IMR-90 (cell line): ENCODE data around the gene ARFGAP2. TPM values are rescaled to one million over a fixed set of nuclear protein-coding genes. Genes with fewer than 3 reads are reported as not detected.

Experiments
- ATAC-seq: fragments of 200-7000 bp; cut with Tn5 transposase; 2 replicates; pipeline ENCODE4 v1.9.1; 2020; ENCODE audit warnings: low read depth, mild to moderate bottlenecking, moderate library complexity
- BruUV-seq: library from RNA; stranded (reverse); fragments of 400-500 nt; replicated peaks from 2 replicates; lab custom pipeline; 2021; lab: Mats Ljungman, UMichigan
- CTCF ChIA-PET: fragments of 300-600 bp; formaldehyde crosslinking; extraction: SDS; loops from one replicate; lab custom pipeline; 2021; ENCODE audit warnings: antibody characterized with exemption; lab: Yijun Ruan, JAX
- POLR2A ChIA-PET: fragments of 300-600 bp; sonication (Branson Sonifier 250); formaldehyde crosslinking; loops from one replicate; lab custom pipeline; 2022; ENCODE audit warnings: antibody characterized with exemption; ENCODE audit not compliant: unreplicated experiment; lab: Charles Lee
- DNase-seq: peaks from one replicate; pipeline ENCODE4 v3.0.0; 2013
- H2AFZ ChIP-seq: replicated peaks from 2 replicates; pipeline ENCODE3; 2013; ENCODE audit warnings: low read length, mild to moderate bottlenecking; ENCODE audit not compliant: poor library complexity
- H2AK5ac ChIP-seq: 2 replicates; pipeline ENCODE4 v1.6.1; 2013; ENCODE audit warnings: low read depth, low read length, inconsistent platforms
- H2AK9ac ChIP-seq: replicated peaks from 2 replicates; pipeline ENCODE3; 2013; ENCODE audit warnings: mild to moderate bottlenecking, low read depth, low read length, moderate library complexity; ENCODE audit not compliant: poor library complexity
- H2BK120ac ChIP-seq: 2 replicates; pipeline ENCODE4 v1.6.1; 2013; ENCODE audit warnings: low read depth, low read length, inconsistent platforms
- H2BK15ac ChIP-seq: 3 replicates; pipeline ENCODE4 v1.6.1; 2013; ENCODE audit warnings: low read depth, low read length, inconsistent platforms
- H2BK20ac ChIP-seq: 2 replicates; pipeline ENCODE4 v1.6.1; 2013; ENCODE audit warnings: low read depth, mild to moderate bottlenecking, inconsistent platforms, low read length, moderate library complexity
- H2BK5ac ChIP-seq: 2 replicates; pipeline ENCODE4 v1.6.1; 2013; ENCODE audit warnings: mild to moderate bottlenecking, low read depth, low read length, inconsistent platforms; ENCODE audit not compliant: poor library complexity, severe bottlenecking
- H3K14ac ChIP-seq: replicated peaks from 2 replicates; pipeline ENCODE4 v1.6.1; 2013; ENCODE audit warnings: low read depth, low read length, inconsistent platforms
- H3K18ac ChIP-seq: 2 replicates; pipeline ENCODE4 v1.6.1; 2013; ENCODE audit warnings: low read depth, low read length, control low read depth
- H3K23ac ChIP-seq: 2 replicates; pipeline ENCODE4 v1.6.1; 2013; ENCODE audit warnings: low read depth, low read length, inconsistent platforms
- H3K27ac ChIP-seq: 2 replicates; pipeline ENCODE4 v1.5.1; 2013; ENCODE audit warnings: mild to moderate bottlenecking, control low read depth, low read length; ENCODE audit not compliant: insufficient read depth
- H3K27me3 ChIP-seq: 2 replicates; pipeline ENCODE4 v1.6.1; 2013; ENCODE audit warnings: low read length; ENCODE audit not compliant: control insufficient read depth, insufficient read depth
- H3K36me3 ChIP-seq: 2 replicates; pipeline ENCODE4 v1.6.1; 2013; ENCODE audit warnings: low read length, mixed read lengths; ENCODE audit not compliant: control insufficient read depth, insufficient read depth
- H3K4ac ChIP-seq: 2 replicates; pipeline ENCODE4 v1.6.1; 2013; ENCODE audit warnings: low read depth, low read length, inconsistent platforms
- H3K4me1 ChIP-seq: 2 replicates; pipeline ENCODE4 v1.6.1; 2013; ENCODE audit warnings: low read length, mixed read lengths; ENCODE audit not compliant: control insufficient read depth, insufficient read depth
- H3K4me2 ChIP-seq: 2 replicates; pipeline ENCODE4 v1.6.1; 2013; ENCODE audit warnings: low read depth, mild to moderate bottlenecking, control low read depth, low read length, moderate library complexity
- H3K4me3 ChIP-seq: 2 replicates; pipeline ENCODE4 v1.5.1; 2013; ENCODE audit warnings: low read depth, mild to moderate bottlenecking, control low read depth, low read length, moderate library complexity; ENCODE audit not compliant: insufficient read depth
- H3K56ac ChIP-seq: 2 replicates; pipeline ENCODE4 v1.6.1; 2013; ENCODE audit warnings: low read length, inconsistent platforms; ENCODE audit not compliant: insufficient read depth; ENCODE audit errors: extremely low read depth
- H3K79me1 ChIP-seq, 2 experiments: 2 replicates each; pipeline ENCODE4 v1.6.1; 2013; ENCODE audit warnings: low read length in 2 of 2, inconsistent platforms in 1 of 2, low read depth in 1 of 2
- H3K9ac ChIP-seq: 2 replicates; pipeline ENCODE4 v1.6.1; 2013; ENCODE audit warnings: low read depth, low read length, control low read depth
- H3K9me1 ChIP-seq: 2 replicates; pipeline ENCODE4 v1.6.1; 2013; ENCODE audit warnings: low read length, inconsistent platforms; ENCODE audit not compliant: insufficient read depth
- H3K9me3 ChIP-seq: 2 replicates; pipeline ENCODE4 v1.6.1; 2013; ENCODE audit warnings: low read length; ENCODE audit not compliant: control insufficient read depth, insufficient read depth
- H4K20me1 ChIP-seq: 2 replicates; pipeline ENCODE4 v1.6.1; 2013; ENCODE audit warnings: low read length, inconsistent platforms; ENCODE audit not compliant: insufficient read depth
- H4K5ac ChIP-seq: 2 replicates; pipeline ENCODE4 v1.6.1; 2013; ENCODE audit warnings: mild to moderate bottlenecking, low read depth, low read length, control low read depth
- H4K8ac ChIP-seq, 2 experiments: 2 replicates each; pipeline ENCODE4 v1.6.1; 2013; ENCODE audit warnings: low read depth in 2 of 2, low read length in 2 of 2, control low read depth in 1 of 2, inconsistent platforms in 1 of 2
- H4K91ac ChIP-seq: 2 replicates; pipeline ENCODE4 v1.6.1; 2013; ENCODE audit warnings: low read depth, low read length, inconsistent platforms; ENCODE audit not compliant: insufficient read depth
- BHLHE40 ChIP-seq: fragments of 150-350 bp; IDR thresholded peaks from 2 replicates; pipeline ENCODE4 v1.6.1; 2016; ENCODE audit warnings: mild to moderate bottlenecking, low read depth, low read length
- CEBPB ChIP-seq: IDR thresholded peaks from 2 replicates; pipeline ENCODE4 v1.6.1; 2012; ENCODE audit warnings: low read depth, low read length, improper control_type of control experiment
- CHD1 ChIP-seq: IDR thresholded peaks from 2 replicates; pipeline ENCODE4 v1.6.1; 2012; ENCODE audit warnings: low read depth, low read length, improper control_type of control experiment
- FOS ChIP-seq: fragments of 150-350 bp; IDR thresholded peaks from 2 replicates; pipeline ENCODE4 v1.6.1; 2016; ENCODE audit warnings: low read depth, low read length
- MAFK ChIP-seq: IDR thresholded peaks from 2 replicates; pipeline ENCODE4 v1.6.1; 2012; ENCODE audit warnings: low read depth, low read length, improper control_type of control experiment
- MAZ ChIP-seq: IDR thresholded peaks from 2 replicates; pipeline ENCODE4 v1.6.1; 2012; ENCODE audit warnings: low read depth, mild to moderate bottlenecking, low read length, improper control_type of control experiment, moderate library complexity, borderline replicate concordance
- MXI1 ChIP-seq: IDR thresholded peaks from 2 replicates; pipeline ENCODE4 v1.6.1; 2012; ENCODE audit warnings: low read depth, mild to moderate bottlenecking, low read length, moderate library complexity, borderline replicate concordance
- NFE2L2 ChIP-seq: fragments of 150-350 bp; IDR thresholded peaks from 2 replicates; pipeline ENCODE4 v1.6.1; 2016; ENCODE audit warnings: low read depth, mild to moderate bottlenecking, low read length
- POLR2A ChIP-seq: IDR thresholded peaks from 2 replicates; pipeline ENCODE4 v1.6.1; 2012; ENCODE audit warnings: mild to moderate bottlenecking, low read depth, low read length
- RAD21 ChIP-seq: IDR thresholded peaks from 2 replicates; pipeline ENCODE4 v1.6.1; 2012; ENCODE audit warnings: low read length, improper control_type of control experiment
- RCOR1 ChIP-seq: IDR thresholded peaks from 2 replicates; pipeline ENCODE4 v1.6.1; 2012; ENCODE audit warnings: mild to moderate bottlenecking, low read length, improper control_type of control experiment; ENCODE audit not compliant: insufficient replicate concordance
- RFX5 ChIP-seq: IDR thresholded peaks from 2 replicates; pipeline ENCODE4 v1.8.0; 2012; ENCODE audit warnings: low read depth, mild to moderate bottlenecking, low read length, moderate library complexity
- SMC3 ChIP-seq: fragments of 150-350 bp; IDR thresholded peaks from 2 replicates; pipeline ENCODE4 v1.6.1; 2016; ENCODE audit warnings: low read depth, mild to moderate bottlenecking, antibody characterized with exemption, low read length, moderate library complexity
- WGBS, 2 experiments: methylation state at CpG; one replicate each; pipeline versions ENCODE4 v1.1.5 to v1.1.7; 2013; ENCODE audit warnings: missing lambda C conversion rate in 2 of 2; ENCODE audit not compliant: insufficient read length in 1 of 2; ENCODE audit errors: extremely low coverage in 2 of 2; 5-methylcytosine and 5-hydroxymethylcytosine counted together
- dilution Hi-C: fragments of 300-500 bp; cut with HindIII; formaldehyde crosslinking; loops from one replicate; pipeline ENCODE4 v1.14.3; 2018; ENCODE audit warnings: low sequenced_read_pairs; ENCODE audit not compliant: unreplicated experiment
- in situ Hi-C: fragments of 300-500 bp; cut with MboI; formaldehyde crosslinking; loops from 3 replicates; pipeline ENCODE4 v1.14.3; 2019; ENCODE audit warnings: low sequenced_read_pairs, inconsistent platforms, mixed read lengths
- intact Hi-C: fragments of 100-400 bp; cut with micrococcal nuclease; formaldehyde crosslinking; loops from 2 replicates; pipeline ENCODE4 v1.10.0; 2022
- polyA plus RNA-seq, 3 experiments: library from polyadenylated mRNA; depleted of rRNA; stranded (reverse); fragments of >200 nt; gene quantifications; 2 replicates each; pipeline ENCODE4 v1.2.3, GENCODE V29; 2012; ENCODE audit warnings: low replicate concordance in 1 of 3
- total RNA-seq: library from RNA; depleted of rRNA; stranded (reverse); fragments of >200 nt; gene quantifications from 2 replicates; pipeline ENCODE4 v1.2.3, GENCODE V29; 2012
- TF ChIP-seq, protein P1 (sequence below): conservative IDR thresholded peaks from 2 replicates; pipeline ENCODE4 v1.5.1; 2012; ENCODE audit warnings: mild to moderate bottlenecking, low read depth, low read length, improper control_type of control experiment
- TF ChIP-seq, protein P2 (sequence below): fragments of 150-350 bp; IDR thresholded peaks from 2 replicates; pipeline ENCODE4 v1.6.1; 2017; ENCODE audit warnings: mild to moderate bottlenecking, antibody characterized with exemption, low read length, low read depth
- TF ChIP-seq, protein P3 (sequence below): fragments of 150-350 bp; IDR thresholded peaks from 2 replicates; pipeline ENCODE4 v1.6.1; 2016; ENCODE audit warnings: low read depth, mild to moderate bottlenecking, low read length, moderate library complexity, borderline replicate concordance

ARFGAP2 gene
- total and polyA plus RNA-seq, 2 of the 4 experiments (the other 2 are of a cell fraction): 54.7 to 87.8 TPM

- no peaks in the 10 kb centered on the region for H3K4me1 ChIP-seq
- peaks cover 0 to 19% of the 10 kb centered on the region in 2 experiments; a peak in 1 of 4 replicates for H3K79me1 ChIP-seq
- CTCF ChIA-PET: interaction anchor here (0.6 kb wide), 1 partner anchor 244 kb away, joined by 4 read pairs; no protein-coding TSS in a partner anchor
- peaks cover 19% of the 10 kb centered on the region for H3K36me3 ChIP-seq
- no peak overlapping the region for H2BK120ac ChIP-seq
- dilution Hi-C loops: no loop called here
- no peak overlapping the region for H2BK5ac ChIP-seq
- no peaks in the 10 kb centered on the region for H3K27me3 ChIP-seq
- H4K20me1 ChIP-seq: peaks cover 24% of the 10 kb centered on the region
- intact Hi-C loops: loop anchor here (1.0 kb wide), 1 partner anchor 271 kb away; no protein-coding TSS in a partner anchor
- H2AK9ac ChIP-seq: peak overlapping the region; percentile 90
- TF ChIP-seq, protein P1, sequence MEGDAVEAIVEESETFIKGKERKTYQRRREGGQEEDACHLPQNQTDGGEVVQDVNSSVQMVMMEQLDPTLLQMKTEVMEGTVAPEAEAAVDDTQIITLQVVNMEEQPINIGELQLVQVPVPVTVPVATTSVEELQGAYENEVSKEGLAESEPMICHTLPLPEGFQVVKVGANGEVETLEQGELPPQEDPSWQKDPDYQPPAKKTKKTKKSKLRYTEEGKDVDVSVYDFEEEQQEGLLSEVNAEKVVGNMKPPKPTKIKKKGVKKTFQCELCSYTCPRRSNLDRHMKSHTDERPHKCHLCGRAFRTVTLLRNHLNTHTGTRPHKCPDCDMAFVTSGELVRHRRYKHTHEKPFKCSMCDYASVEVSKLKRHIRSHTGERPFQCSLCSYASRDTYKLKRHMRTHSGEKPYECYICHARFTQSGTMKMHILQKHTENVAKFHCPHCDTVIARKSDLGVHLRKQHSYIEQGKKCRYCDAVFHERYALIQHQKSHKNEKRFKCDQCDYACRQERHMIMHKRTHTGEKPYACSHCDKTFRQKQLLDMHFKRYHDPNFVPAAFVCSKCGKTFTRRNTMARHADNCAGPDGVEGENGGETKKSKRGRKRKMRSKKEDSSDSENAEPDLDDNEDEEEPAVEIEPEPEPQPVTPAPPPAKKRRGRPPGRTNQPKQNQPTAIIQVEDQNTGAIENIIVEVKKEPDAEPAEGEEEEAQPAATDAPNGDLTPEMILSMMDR: no peak
- no peak for TF ChIP-seq BHLHE40
- no peak for TF ChIP-seq MAZ
- TF ChIP-seq MXI1: no peak
- TF ChIP-seq MAFK: no peak
- no peak for TF ChIP-seq CEBPB
- no peak for TF ChIP-seq POLR2A
- TF ChIP-seq FOS: no peak
- no peak for TF ChIP-seq SMC3
- TF ChIP-seq RFX5: no peak
- TF ChIP-seq RCOR1: no peak
- TF ChIP-seq, protein P2, sequence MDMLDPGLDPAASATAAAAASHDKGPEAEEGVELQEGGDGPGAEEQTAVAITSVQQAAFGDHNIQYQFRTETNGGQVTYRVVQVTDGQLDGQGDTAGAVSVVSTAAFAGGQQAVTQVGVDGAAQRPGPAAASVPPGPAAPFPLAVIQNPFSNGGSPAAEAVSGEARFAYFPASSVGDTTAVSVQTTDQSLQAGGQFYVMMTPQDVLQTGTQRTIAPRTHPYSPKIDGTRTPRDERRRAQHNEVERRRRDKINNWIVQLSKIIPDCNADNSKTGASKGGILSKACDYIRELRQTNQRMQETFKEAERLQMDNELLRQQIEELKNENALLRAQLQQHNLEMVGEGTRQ: no peak
- no peak for TF ChIP-seq RAD21
- TF ChIP-seq NFE2L2: no peak
- TF ChIP-seq, protein P3, sequence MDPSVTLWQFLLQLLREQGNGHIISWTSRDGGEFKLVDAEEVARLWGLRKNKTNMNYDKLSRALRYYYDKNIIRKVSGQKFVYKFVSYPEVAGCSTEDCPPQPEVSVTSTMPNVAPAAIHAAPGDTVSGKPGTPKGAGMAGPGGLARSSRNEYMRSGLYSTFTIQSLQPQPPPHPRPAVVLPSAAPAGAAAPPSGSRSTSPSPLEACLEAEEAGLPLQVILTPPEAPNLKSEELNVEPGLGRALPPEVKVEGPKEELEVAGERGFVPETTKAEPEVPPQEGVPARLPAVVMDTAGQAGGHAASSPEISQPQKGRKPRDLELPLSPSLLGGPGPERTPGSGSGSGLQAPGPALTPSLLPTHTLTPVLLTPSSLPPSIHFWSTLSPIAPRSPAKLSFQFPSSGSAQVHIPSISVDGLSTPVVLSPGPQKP: no peak
- TF ChIP-seq CHD1: no peak
- H4K5ac ChIP-seq: no peak overlapping the region
- no peak overlapping the region for H3K9ac ChIP-seq
- no peak overlapping the region for H3K56ac ChIP-seq
- ATAC-seq (no peak), DNase-seq (no peak)
- no peak overlapping the region for H3K4ac ChIP-seq
- H3K9me1 ChIP-seq: peaks cover 9% of the 10 kb centered on the region; the same call in 1 of the 2 replicates
- H3K9me3 ChIP-seq: no peaks in the 10 kb centered on the region
- H3K18ac ChIP-seq: no peak overlapping the region
- no peak overlapping the region for H3K4me2 ChIP-seq
- H3K4me3 ChIP-seq: no peak overlapping the region
- 100% methylated on average over 2 of the region's 5 CpGs; no CpG with 5 or more reads in 1 of the 2 experiments for WGBS, 2 experiments
- H3K27ac ChIP-seq: no peak overlapping the region
- H2AFZ ChIP-seq: peak overlapping the region; percentile 53
- POLR2A ChIA-PET: no interaction called here
- peak overlapping the region; percentile 49; the same call in 1 of the 2 replicates for H2AK5ac ChIP-seq
- no peak overlapping the region for H2BK15ac ChIP-seq
- H2BK20ac ChIP-seq: no peak overlapping the region
- no peak overlapping the region for H4K8ac ChIP-seq
- no TSS peak for BruUV-seq
- no peak overlapping the region for H3K14ac ChIP-seq
- H3K23ac ChIP-seq: no peak overlapping the region
- in situ Hi-C loops: no loop called here
- H4K91ac ChIP-seq: no peak overlapping the region
These were observed 15.9 kb downstream of the ARFGAP2 start for GRCh38 chr11:47160753-47161133.
